OCI-M2 (cell line): ENCODE results near the gene CASP2.
"Not testable (repeated sequence)": the region's sequence is repeated elsewhere in the genome, so short reads cannot be mapped to it uniquely, and the experiment has no call there.

Source experiments
- DNase-seq: peaks from one replicate; lab custom pipeline; 2025; ENCODE audit not compliant: unreplicated experiment; lab: John Stamatoyannopoulos, UW

The CASP2 gene

DNA sequence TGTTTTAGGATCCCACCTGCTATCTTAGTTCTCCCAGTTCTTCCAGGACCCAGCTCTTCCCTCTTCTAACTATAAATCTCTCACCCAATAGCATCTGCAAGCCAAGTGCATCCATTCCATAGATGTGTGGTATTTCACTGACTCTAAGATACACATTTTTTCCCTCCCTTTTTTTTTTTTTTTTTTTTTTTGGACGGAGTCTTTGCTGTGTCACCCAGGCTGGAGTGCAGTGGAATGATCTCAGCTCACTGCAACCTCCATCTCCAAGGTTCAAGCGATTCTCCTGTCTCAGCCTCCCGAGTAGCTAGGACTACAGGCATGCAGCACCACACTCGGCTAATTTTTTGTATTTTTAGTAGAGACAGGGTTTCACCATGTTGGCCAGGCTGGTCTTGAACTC is 1.7 kb downstream of the CASP2 start:
- DNase-seq, result not testable (repeated sequence)

DNA sequence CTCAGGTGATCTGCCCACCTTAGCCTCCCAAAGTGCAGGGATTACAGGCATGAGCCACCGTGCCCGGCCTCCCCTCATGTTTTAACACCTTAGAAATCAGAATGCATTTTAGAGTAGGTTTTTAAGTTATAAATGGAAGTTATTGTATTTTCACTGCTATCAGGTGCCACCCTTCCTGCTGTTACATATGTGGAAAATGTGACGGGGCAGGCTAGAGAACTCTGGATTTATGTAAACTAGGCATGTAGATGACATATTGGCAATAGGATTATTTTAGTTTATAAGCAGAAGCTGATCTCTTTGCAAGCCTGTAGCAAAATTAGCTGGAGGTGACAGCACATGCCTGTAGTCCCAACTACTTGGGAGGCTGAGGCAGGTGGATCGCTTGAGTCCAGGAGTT is 2.1 kb downstream of the CASP2 start:
- DNase-seq, result no peak

DNA sequence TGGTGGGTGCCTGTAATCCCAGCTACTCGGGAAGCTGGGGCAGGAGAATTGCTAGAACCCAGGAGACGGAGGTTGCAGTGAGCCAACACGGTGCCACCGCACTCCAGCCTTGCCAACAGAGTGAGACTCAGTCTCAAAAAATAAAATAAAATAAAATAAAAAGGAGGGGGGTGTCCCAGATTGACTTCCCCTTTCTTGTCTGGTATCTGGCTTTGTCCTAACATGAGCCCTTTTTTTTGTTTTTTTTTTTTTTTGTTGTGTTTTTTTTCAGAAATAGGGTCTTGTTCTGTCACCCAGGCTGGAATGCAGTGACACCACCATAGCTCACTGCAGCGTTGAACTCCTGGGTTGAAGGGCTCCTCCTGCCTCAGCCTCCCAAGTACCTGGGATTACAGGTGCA is 4.7 kb downstream of the CASP2 start:
- no peak for DNase-seq

- DNase-seq, result no peak
Measured at GRCh38 chr7:143295870-143296269, 7.7 kb downstream of the CASP2 start.

DNA sequence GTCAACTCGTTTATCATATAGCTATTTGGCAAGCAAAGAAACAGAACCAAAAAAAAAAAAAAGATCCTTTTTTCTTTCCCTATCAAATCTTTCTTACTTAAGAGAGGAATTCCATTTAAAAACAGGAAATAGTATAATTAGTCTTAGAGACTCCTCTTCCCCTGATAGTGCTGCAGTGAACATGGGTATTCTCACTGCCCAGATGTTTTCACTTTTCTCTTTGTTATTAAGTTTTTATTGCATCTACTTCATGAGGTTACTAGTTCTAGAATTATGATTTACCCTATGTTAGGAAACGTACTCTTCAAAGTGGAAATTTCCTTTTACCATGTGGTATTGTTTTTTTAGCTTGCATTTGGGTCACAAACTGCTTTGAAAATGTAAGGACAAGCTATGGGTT is 8.5 kb downstream of the CASP2 start:
- no peak for DNase-seq

- DNase-seq, result no peak
Measured at GRCh38 chr7:143299346-143299745, 11.2 kb downstream of the CASP2 start.

DNA sequence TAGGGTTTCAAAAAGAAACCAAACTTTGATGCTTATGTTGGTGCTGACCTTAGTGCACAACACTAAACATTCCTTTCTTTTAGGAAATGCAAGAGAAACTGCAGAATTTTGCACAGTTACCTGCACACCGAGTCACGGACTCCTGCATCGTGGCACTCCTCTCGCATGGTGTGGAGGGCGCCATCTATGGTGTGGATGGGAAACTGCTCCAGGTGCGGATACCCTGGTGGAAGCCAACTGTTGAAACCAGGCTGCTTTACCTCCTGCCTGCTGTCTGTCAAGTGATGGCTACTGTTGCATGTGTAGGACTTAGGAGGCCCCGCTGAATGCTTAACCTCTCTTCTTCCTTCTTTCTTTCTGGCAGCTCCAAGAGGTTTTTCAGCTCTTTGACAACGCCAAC is 11.7 kb downstream of the CASP2 start:
- no peak for DNase-seq

- no peak for DNase-seq
Measured at GRCh38 chr7:143300959-143301935, 13.1 kb downstream of the CASP2 start.

- DNase-seq, result no peak
Measured at GRCh38 chr7:143303733-143304132, 15.6 kb downstream of the CASP2 start.

DNA sequence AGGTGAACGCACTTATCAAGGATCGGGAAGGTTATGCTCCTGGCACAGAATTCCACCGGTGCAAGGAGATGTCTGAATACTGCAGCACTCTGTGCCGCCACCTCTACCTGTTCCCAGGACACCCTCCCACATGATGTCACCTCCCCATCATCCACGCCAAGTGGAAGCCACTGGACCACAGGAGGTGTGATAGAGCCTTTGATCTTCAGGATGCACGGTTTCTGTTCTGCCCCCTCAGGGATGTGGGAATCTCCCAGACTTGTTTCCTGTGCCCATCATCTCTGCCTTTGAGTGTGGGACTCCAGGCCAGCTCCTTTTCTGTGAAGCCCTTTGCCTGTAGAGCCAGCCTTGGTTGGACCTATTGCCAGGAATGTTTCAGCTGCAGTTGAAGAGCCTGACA is 16.8 kb downstream of the CASP2 start:
- no peak for DNase-seq

- no peak for DNase-seq
Measured at GRCh38 chr7:143305423-143306070, 17.4 kb downstream of the CASP2 start.

- no peak for DNase-seq
Measured at GRCh38 chr7:143308632-143309031, 20.5 kb downstream of the CASP2 start.

DNA sequence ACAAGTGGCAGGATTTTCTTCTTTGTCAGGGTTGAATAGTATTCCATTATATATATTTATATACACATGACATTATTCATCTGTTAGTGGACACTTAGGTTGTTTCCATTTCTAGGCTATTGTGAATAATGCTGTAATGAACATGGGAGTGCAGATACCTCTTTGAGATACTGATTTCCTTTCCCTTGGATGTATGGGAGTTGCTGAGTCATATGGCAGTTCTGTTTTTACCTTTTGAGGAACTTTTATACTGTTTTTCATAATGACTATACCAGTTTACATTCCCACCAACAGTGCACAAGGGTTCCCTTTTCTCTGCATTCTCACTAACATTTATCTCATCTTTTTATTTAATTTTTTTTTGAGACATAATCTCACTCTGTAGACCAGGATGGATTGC is 26.0 kb downstream of the CASP2 start:
- DNase-seq, result no peak

GRCh38 chr7:143315776-143316175 is 27.6 kb downstream of the CASP2 start, which contains the start of gene CLCN1:
Gene CLCN1 (plus strand): TSS chr7:143316111. CDS start chr7:143316213, 102 bp downstream.
- no peak for DNase-seq

- no peak for DNase-seq
Measured at GRCh38 chr7:143316492-143316891, 28.3 kb downstream of the CASP2 start.

GRCh38 chr7:143318661-143319060 is 30.5 kb downstream of the CASP2 start:
- DNase-seq, result no peak

DNA sequence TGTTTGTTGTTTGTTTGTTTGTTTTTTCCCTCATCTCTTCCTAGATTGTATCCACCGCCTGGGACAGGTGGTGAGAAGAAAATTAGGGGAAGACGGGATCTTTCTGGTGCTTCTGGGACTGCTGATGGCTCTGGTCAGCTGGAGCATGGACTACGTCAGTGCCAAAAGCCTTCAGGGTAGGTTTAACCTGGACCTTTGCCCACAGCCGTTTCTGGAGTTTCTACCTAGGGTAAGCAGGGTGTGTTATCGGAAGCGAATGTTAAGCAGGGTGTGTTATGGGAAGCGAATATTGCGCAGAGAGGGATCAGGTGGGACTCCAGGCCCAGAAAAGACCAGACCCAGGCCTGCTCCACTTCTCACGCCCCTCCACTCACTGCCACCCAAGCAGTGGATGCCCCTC is 32.5 kb downstream of the CASP2 start:
- DNase-seq, result no peak

- DNase-seq, result no peak
Measured at GRCh38 chr7:143321242-143321641, 33.1 kb downstream of the CASP2 start.

DNA sequence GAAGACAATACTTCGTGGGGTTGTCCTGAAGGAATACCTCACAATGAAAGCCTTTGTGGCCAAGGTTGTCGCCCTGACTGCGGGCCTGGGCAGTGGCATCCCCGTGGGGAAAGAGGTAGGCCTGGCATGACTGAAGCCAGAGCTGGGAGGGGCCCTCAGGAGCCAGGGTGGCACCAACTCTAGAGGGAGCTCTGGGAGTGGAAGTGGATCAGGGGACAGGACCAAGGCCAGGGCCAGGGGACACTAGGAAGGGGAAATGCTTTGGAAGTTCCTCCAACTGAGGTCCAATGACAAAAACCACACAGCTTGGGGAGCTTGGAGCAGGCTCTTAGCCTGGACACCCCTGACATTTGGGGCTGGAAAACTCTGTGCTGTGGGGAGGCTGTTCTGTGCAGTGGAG is 33.6 kb downstream of the CASP2 start:
- no peak for DNase-seq

DNA sequence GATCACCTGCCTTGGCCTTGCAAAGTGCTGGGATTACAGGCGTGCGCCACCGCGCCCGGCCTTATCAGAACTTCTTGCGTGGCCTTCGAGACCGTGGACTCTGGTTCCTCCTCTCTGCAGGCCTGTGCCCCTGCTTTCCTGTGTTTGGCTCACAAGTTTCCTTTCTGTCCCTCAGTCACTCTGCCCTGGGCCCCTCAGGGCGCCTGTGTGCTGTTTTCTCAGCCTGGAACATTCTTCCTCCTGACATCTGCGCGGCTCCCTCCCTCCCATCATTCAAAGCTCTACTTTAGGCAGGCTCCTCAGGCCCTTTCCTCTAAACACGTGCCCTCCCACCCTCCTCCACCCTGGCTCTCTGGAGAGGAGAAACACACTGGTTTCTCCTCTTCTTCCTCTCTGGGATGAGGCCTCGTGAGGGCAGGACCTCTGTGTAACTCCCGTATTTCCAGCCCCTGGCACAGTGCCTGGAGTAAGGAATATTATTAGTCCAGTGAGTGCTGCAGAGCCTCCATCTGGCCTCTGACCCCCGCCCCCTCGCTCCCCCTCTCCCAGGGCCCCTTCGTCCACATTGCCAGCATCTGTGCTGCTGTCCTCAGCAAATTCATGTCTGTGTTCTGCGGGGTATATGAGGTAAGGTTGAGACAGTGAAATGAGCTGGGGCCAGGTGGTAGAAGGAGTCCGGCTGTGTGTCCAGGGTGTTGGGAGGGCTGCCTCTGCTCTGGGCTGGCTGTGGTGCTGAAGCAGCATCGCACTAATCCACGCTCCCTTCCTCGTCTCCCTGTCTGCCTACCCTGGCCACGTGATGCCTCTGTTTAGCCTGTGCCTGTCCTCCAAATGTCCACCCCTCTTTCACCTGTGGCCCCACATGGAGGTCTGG is 34.8 kb downstream of the CASP2 start:
- DNase-seq, result no peak

DNA sequence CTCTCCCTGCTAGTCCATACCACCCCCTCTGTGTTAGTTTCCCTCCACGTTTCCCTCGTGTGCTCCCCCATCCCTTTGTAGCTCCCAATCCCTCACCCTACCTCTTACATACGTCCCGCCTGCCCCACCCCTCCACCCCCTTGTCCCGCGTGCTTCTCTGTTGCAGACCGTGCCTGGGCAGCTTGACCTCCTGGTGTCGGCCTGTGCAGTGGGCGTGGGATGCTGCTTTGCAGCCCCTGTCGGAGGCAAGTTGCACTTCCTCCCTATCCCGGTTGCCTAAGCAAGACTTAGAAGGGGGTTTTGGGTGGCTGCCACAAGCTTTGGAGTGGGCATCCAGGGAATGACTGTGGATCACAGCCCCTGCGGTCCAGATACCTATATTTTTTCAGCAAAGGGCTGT is 35.5 kb downstream of the CASP2 start:
- no peak for DNase-seq
